Measurements from ENCODE around the gene ARL10.

ARL10 gene

DNA sequence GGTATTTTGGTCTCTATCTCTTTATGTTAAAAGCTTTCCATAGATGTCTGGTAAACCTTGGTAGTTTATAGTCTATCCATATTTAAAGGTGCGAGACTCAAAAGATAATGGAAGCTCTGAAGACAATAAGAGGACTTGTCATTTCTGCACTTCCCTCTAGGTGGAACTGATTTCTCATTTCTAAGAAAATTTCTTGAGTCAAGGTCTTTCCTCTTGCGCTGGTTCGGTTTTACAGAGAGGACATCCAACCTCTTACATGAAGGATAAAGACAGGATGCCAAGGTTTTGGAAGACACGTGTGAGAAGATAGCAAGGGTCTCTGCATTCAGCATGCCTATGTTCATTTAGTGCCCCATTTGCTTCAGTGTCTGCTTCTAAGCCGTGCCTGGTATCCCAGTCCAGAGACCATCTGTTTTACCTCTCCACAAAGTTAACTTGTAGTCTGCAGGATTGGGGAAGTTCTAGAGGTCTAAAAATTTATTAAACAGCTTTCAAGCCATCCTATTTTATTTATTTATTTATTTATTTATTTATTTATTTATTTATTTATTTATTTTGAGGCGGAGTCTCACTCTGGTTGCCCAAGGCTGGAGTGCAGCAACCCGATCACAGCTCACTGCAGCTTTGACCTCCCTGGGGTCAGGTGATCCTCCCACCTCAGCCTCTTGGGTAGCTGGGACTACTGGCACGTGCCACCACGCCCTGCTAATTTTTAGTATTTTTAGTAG, 45.3 kb upstream of the ARL10 start (continued):
- TF ChIP-seq ZNF558 (tag by site-specific recombination; IDR thresholded peaks at IDR 0.05) (peak; percentile 91), ZNF791 (tag by site-specific recombination; IDR thresholded peaks at IDR 0.05) (0 out of 2 replicates have a peak, but pooled peaks have one; percentile 22), ZNF121 (tag by site-specific recombination; IDR thresholded peaks at IDR 0.05) (peak; percentile 53; the same call in 1 of the 2 replicates), GFI1B (tag by site-specific recombination; IDR thresholded peaks at IDR 0.05) (peak; percentile 44; the same call in 1 of the 2 replicates), ZBTB1 (tag by site-specific recombination; IDR thresholded peaks at IDR 0.05) (0 out of 2 replicates have a peak, but pooled peaks have one; percentile 45), ZNF501 (tag by site-specific recombination; IDR thresholded peaks at IDR 0.05) (peak; percentile 86), ZNF266 (tag by site-specific recombination; IDR thresholded peaks at IDR 0.05; ENCODE audit: low read depth) (peak; percentile 72), ZNF664 (tag by site-specific recombination; IDR thresholded peaks at IDR 0.05) (peak; percentile 79), KLF10 (tag by site-specific recombination; IDR thresholded peaks at IDR 0.05) (no peak), RBAK (tag by site-specific recombination; IDR thresholded peaks at IDR 0.05) (no peak), ZNF138 (tag by site-specific recombination; IDR thresholded peaks at IDR 0.05; ENCODE audit: borderline replicate concordance) (0 out of 2 replicates have a peak, but pooled peaks have one; percentile 58), ZNF654 (tag by site-specific recombination; IDR thresholded peaks at IDR 0.05; ENCODE audit: low read depth) (peak; percentile 55), ZNF404 (tag by site-specific recombination; IDR thresholded peaks at IDR 0.05) (peak; percentile 77; the same call in 1 of the 2 replicates), ZNF792 (tag by site-specific recombination; IDR thresholded peaks at IDR 0.05) (no peak), KLF16 (tag by site-specific recombination; IDR thresholded peaks at IDR 0.05) (no peak), SCRT2 (tag by site-specific recombination; IDR thresholded peaks at IDR 0.05) (no peak), ZNF629 (tag by site-specific recombination; IDR thresholded peaks at IDR 0.05) (peak; percentile 71)
- TF ChIP-seq, protein P1, sequence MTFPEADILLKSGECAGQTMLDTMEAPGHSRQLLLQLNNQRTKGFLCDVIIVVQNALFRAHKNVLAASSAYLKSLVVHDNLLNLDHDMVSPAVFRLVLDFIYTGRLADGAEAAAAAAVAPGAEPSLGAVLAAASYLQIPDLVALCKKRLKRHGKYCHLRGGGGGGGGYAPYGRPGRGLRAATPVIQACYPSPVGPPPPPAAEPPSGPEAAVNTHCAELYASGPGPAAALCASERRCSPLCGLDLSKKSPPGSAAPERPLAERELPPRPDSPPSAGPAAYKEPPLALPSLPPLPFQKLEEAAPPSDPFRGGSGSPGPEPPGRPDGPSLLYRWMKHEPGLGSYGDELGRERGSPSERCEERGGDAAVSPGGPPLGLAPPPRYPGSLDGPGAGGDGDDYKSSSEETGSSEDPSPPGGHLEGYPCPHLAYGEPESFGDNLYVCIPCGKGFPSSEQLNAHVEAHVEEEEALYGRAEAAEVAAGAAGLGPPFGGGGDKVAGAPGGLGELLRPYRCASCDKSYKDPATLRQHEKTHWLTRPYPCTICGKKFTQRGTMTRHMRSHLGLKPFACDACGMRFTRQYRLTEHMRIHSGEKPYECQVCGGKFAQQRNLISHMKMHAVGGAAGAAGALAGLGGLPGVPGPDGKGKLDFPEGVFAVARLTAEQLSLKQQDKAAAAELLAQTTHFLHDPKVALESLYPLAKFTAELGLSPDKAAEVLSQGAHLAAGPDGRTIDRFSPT (tag by site-specific recombination; IDR thresholded peaks at IDR 0.05): no peak
- TF ChIP-seq, protein P2, sequence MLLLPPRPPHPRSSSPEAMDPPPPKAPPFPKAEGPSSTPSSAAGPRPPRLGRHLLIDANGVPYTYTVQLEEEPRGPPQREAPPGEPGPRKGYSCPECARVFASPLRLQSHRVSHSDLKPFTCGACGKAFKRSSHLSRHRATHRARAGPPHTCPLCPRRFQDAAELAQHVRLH (tag by site-specific recombination; IDR thresholded peaks at IDR 0.05): peak; percentile 56; the same call in 1 of the 2 replicates
- TF ChIP-seq, protein P3, sequence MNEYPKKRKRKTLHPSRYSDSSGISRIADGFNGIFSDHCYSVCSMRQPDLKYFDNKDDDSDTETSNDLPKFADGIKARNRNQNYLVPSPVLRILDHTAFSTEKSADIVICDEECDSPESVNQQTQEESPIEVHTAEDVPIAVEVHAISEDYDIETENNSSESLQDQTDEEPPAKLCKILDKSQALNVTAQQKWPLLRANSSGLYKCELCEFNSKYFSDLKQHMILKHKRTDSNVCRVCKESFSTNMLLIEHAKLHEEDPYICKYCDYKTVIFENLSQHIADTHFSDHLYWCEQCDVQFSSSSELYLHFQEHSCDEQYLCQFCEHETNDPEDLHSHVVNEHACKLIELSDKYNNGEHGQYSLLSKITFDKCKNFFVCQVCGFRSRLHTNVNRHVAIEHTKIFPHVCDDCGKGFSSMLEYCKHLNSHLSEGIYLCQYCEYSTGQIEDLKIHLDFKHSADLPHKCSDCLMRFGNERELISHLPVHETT (tag by site-specific recombination; IDR thresholded peaks at IDR 0.05): 0 out of 2 replicates have a peak, but pooled peaks have one; percentile 30
- TF ChIP-seq, protein P4, sequence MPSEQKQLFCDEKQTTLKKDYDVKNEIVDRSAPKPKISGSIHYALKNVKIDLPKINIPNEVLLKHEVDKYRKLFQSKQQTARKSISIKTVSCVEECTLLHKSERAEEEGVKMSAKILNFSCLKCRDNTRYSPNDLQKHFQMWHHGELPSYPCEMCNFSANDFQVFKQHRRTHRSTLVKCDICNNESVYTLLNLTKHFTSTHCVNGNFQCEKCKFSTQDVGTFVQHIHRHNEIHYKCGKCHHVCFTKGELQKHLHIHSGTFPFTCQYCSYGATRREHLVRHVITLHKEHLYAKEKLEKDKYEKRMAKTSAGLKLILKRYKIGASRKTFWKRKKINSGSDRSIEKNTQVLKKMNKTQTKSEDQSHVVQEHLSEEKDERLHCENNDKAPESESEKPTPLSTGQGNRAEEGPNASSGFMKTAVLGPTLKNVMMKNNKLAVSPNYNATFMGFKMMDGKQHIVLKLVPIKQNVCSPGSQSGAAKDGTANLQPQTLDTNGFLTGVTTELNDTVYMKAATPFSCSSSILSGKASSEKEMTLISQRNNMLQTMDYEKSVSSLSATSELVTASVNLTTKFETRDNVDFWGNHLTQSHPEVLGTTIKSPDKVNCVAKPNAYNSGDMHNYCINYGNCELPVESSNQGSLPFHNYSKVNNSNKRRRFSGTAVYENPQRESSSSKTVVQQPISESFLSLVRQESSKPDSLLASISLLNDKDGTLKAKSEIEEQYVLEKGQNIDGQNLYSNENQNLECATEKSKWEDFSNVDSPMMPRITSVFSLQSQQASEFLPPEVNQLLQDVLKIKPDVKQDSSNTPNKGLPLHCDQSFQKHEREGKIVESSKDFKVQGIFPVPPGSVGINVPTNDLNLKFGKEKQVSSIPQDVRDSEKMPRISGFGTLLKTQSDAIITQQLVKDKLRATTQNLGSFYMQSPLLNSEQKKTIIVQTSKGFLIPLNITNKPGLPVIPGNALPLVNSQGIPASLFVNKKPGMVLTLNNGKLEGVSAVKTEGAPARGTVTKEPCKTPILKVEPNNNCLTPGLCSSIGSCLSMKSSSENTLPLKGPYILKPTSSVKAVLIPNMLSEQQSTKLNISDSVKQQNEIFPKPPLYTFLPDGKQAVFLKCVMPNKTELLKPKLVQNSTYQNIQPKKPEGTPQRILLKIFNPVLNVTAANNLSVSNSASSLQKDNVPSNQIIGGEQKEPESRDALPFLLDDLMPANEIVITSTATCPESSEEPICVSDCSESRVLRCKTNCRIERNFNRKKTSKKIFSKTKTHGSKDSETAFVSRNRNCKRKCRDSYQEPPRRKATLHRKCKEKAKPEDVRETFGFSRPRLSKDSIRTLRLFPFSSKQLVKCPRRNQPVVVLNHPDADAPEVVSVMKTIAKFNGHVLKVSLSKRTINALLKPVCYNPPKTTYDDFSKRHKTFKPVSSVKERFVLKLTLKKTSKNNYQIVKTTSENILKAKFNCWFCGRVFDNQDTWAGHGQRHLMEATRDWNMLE (tag by site-specific recombination; conservative IDR thresholded peaks at IDR 0.05; ENCODE audit: low read depth): peak; percentile 96

Measured in HEK293 (cell line).